H1 (cell line): ENCODE results near the gene CHAD. TPM values are rescaled to one million over a fixed set of nuclear protein-coding genes. Genes with fewer than 3 reads are reported as not detected.

Source experiments
- CTCF ChIA-PET: fragments of 300-600 bp; sonication (Branson Sonifier 250); formaldehyde crosslinking; loops from one replicate; lab custom pipeline; 2021; ENCODE audit not compliant: partially characterized antibody; lab: Charles Lee
- POLR2A ChIA-PET: fragments of 300-600 bp; sonication (Branson Sonifier 250); formaldehyde crosslinking; loops from one replicate; lab custom pipeline; 2021; ENCODE audit warnings: inconsistent platforms; ENCODE audit not compliant: partially characterized antibody; lab: Charles Lee
- DNase-seq, 2 experiments: peaks; one replicate each; pipeline versions ENCODE4 v3.0.0 to v3.0.0-alpha.2; 2010 to 2022; ENCODE audit warnings: low spot score in 2 of 2, low read depth in 1 of 2, mixed read lengths in 1 of 2
- FAIRE-seq: peaks from 2 replicates; lab custom pipeline; 2011; peaks lifted over from hg19 to GRCh38; lab: Jason Lieb, UNC
- H2AFZ ChIP-seq: 2 replicates; pipeline ENCODE4 v1.8.1; 2012; ENCODE audit warnings: low read length, inconsistent platforms
- H2AK5ac ChIP-seq: 2 replicates; pipeline ENCODE4 v1.6.1; 2013; ENCODE audit warnings: low read depth, low read length
- H2BK120ac ChIP-seq: replicated peaks from 2 replicates; pipeline ENCODE3; 2013; ENCODE audit warnings: low read depth, low read length, inconsistent platforms
- H2BK12ac ChIP-seq: 2 replicates; pipeline ENCODE4 v1.6.1; 2013; ENCODE audit warnings: low read depth, low read length
- H2BK15ac ChIP-seq: 2 replicates; pipeline ENCODE4 v1.6.1; 2013; ENCODE audit warnings: low read length
- H2BK20ac ChIP-seq: 2 replicates; pipeline ENCODE4 v1.6.1; 2013; ENCODE audit warnings: low read length
- H2BK5ac ChIP-seq: 2 replicates; pipeline ENCODE4 v1.6.1; 2013; ENCODE audit warnings: low read depth, low read length
- H3K14ac ChIP-seq: 2 replicates; pipeline ENCODE4 v1.6.1; 2013; ENCODE audit warnings: inconsistent platforms; ENCODE audit not compliant: insufficient read length
- H3K18ac ChIP-seq: 2 replicates; pipeline ENCODE4 v1.6.1; 2013; ENCODE audit warnings: low read length; ENCODE audit errors: extremely low read depth
- H3K23ac ChIP-seq: 2 replicates; pipeline ENCODE4 v1.6.1; 2013; ENCODE audit warnings: inconsistent platforms; ENCODE audit not compliant: insufficient read length
- H3K23me2 ChIP-seq: 2 replicates; pipeline ENCODE4 v1.6.1; 2013; ENCODE audit warnings: low read depth, low read length
- H3K27ac ChIP-seq: 2 replicates; pipeline ENCODE4 v1.6.1; 2011; ENCODE audit warnings: low read depth, low read length, inconsistent platforms
- H3K27me3 ChIP-seq, 4 experiments: replicated peaks in 1 of 4; 1 replicate in 1 of 4; 2 replicates in 3 of 4; pipeline versions ENCODE4 v1.6.1 to v1.8.1; 2011 to 2013; ENCODE audit warnings: low read length in 3 of 4, mild to moderate bottlenecking in 3 of 4, inconsistent platforms in 2 of 4, mixed read lengths in 2 of 4, moderate library complexity in 1 of 4; ENCODE audit not compliant: control insufficient read depth in 3 of 4, insufficient read depth in 3 of 4; ENCODE audit errors: extremely low read depth in 1 of 4
- H3K36me3 ChIP-seq, 4 experiments: 2 replicates each; pipeline versions ENCODE4 v1.6.1 to v1.8.1; 2011 to 2013; ENCODE audit warnings: mild to moderate bottlenecking in 4 of 4, low read length in 3 of 4, moderate library complexity in 2 of 4, control low read depth in 1 of 4, inconsistent platforms in 1 of 4; ENCODE audit not compliant: insufficient read depth in 4 of 4, control insufficient read depth in 2 of 4
- H3K4ac ChIP-seq: replicated peaks from 2 replicates; pipeline ENCODE3; 2013; ENCODE audit warnings: low read length, low read depth, mixed read lengths, inconsistent platforms; ENCODE audit not compliant: insufficient read length
- H3K4me1 ChIP-seq, 4 experiments: replicated peaks in 1 of 4; 1 replicate in 1 of 4; 2 replicates in 3 of 4; pipeline versions ENCODE4 v1.6.1 to v1.8.1; 2011 to 2013; ENCODE audit warnings: low read length in 3 of 4, inconsistent platforms in 2 of 4, mixed read lengths in 1 of 4; ENCODE audit not compliant: insufficient read depth in 4 of 4, control insufficient read depth in 3 of 4
- H3K4me2 ChIP-seq, 2 experiments: 2 replicates each; pipeline versions ENCODE4 v1.6.1 to v1.8.1; 2011 to 2013; ENCODE audit warnings: low read depth in 2 of 2, low read length in 2 of 2, control low read depth in 1 of 2, inconsistent platforms in 1 of 2, mild to moderate bottlenecking in 1 of 2; ENCODE audit not compliant: insufficient read depth in 1 of 2
- H3K4me3 ChIP-seq, 4 experiments: fragments of 200-600, 300-600 bp in 1 of 4; sonication (generic), shearing (Covaris generic), sonication (Bioruptor Twin) in 1 of 4; 2 replicates each; pipeline versions ENCODE4 v1.5.1 to v1.8.1; 2011 to 2016; ENCODE audit warnings: low read length in 4 of 4, low read depth in 3 of 4, control low read depth in 2 of 4, inconsistent platforms in 2 of 4, mild to moderate bottlenecking in 2 of 4, mixed read lengths in 1 of 4, moderate library complexity in 1 of 4; ENCODE audit not compliant: insufficient read depth in 2 of 4; ENCODE audit errors: extremely low read depth in 1 of 4
- H3K56ac ChIP-seq: replicated peaks from 2 replicates; pipeline ENCODE3; 2013; ENCODE audit warnings: low read depth, mild to moderate bottlenecking, mixed read lengths, low read length, inconsistent platforms; ENCODE audit not compliant: insufficient read length
- H3K79me1 ChIP-seq: 2 replicates; pipeline ENCODE4 v1.6.1; 2013; ENCODE audit warnings: low read depth, low read length, control low read depth
- H3K79me2 ChIP-seq, 2 experiments: 2 replicates each; pipeline versions ENCODE4 v1.6.1 to v1.8.1; 2012 to 2013; ENCODE audit warnings: low read length in 2 of 2, mild to moderate bottlenecking in 2 of 2, inconsistent platforms in 1 of 2; ENCODE audit not compliant: insufficient read depth in 2 of 2, control insufficient read depth in 1 of 2
- H3K9ac ChIP-seq, 4 experiments: replicated peaks in 1 of 4; 1 replicate in 1 of 4; 2 replicates in 3 of 4; pipeline versions ENCODE4 v1.6.1 to v1.8.1; 2011 to 2013; ENCODE audit warnings: low read depth in 3 of 4, low read length in 3 of 4, control low read depth in 2 of 4, mild to moderate bottlenecking in 2 of 4, moderate library complexity in 2 of 4, inconsistent platforms in 1 of 4; ENCODE audit errors: extremely low read depth in 1 of 4
- H3K9me3 ChIP-seq, 2 experiments: 2 replicates each; pipeline versions ENCODE4 v1.6.1 to v1.8.1; 2012 to 2013; ENCODE audit warnings: mild to moderate bottlenecking in 2 of 2, moderate library complexity in 2 of 2, control low read depth in 1 of 2, inconsistent platforms in 1 of 2, low read depth in 1 of 2, low read length in 1 of 2, mixed read lengths in 1 of 2; ENCODE audit not compliant: insufficient read depth in 2 of 2
- H4K20me1 ChIP-seq, 2 experiments: replicated peaks in 1 of 2; 2 replicates each; pipeline versions ENCODE3 to v1.8.1; 2011 to 2013; ENCODE audit warnings: inconsistent platforms in 2 of 2, low read length in 2 of 2, mild to moderate bottlenecking in 1 of 2; ENCODE audit not compliant: insufficient read depth in 2 of 2, control insufficient read depth in 1 of 2
- H4K5ac ChIP-seq: 2 replicates; pipeline ENCODE4 v1.6.1; 2013; ENCODE audit warnings: low read length, low read depth, mixed read lengths, inconsistent platforms; ENCODE audit not compliant: insufficient read length
- H4K8ac ChIP-seq: 2 replicates; pipeline ENCODE4 v1.8.0; 2013; ENCODE audit warnings: mild to moderate bottlenecking, moderate library complexity, low read length, inconsistent platforms; ENCODE audit not compliant: insufficient read depth; ENCODE audit errors: extremely low read depth
- H4K91ac ChIP-seq: replicated peaks from 2 replicates; pipeline ENCODE3; 2013; ENCODE audit warnings: low read length, mixed read lengths, inconsistent platforms; ENCODE audit not compliant: insufficient read length
- BACH1 ChIP-seq: IDR thresholded peaks from 2 replicates; pipeline ENCODE4 v1.6.1; 2012; ENCODE audit warnings: low read length, improper control_type of control experiment
- CTBP2 ChIP-seq: IDR thresholded peaks from 2 replicates; pipeline ENCODE4 v1.7.0; 2011; ENCODE audit warnings: borderline replicate concordance, mild to moderate bottlenecking, moderate library complexity, mixed read lengths, low read length; ENCODE audit not compliant: insufficient read depth, insufficient read length
- EZH2 ChIP-seq: fragments of 200-600 bp; sonication (generic); IDR thresholded peaks from 2 replicates; pipeline ENCODE4 v1.7.1; 2012; ENCODE audit warnings: low read depth, mild to moderate bottlenecking, moderate library complexity, low read length, inconsistent platforms; ENCODE audit not compliant: severe bottlenecking
- GABPA ChIP-seq: IDR thresholded peaks from 2 replicates; pipeline ENCODE4 v1.6.1; 2011; ENCODE audit warnings: mild to moderate bottlenecking, low read length, moderate library complexity, borderline replicate concordance; ENCODE audit not compliant: insufficient read depth
- MAFK ChIP-seq: IDR thresholded peaks from 2 replicates; pipeline ENCODE4 v1.6.1; 2012; ENCODE audit warnings: low read depth, mild to moderate bottlenecking, improper control_type of control experiment, low read length
- SIN3A ChIP-seq, 2 experiments: IDR thresholded peaks in 1 of 2; conservative IDR thresholded peaks in 1 of 2; 2 replicates each; pipeline ENCODE4 v1.6.1; 2011 to 2012; ENCODE audit warnings: low read length in 2 of 2, improper control_type of control experiment in 1 of 2, low read depth in 1 of 2, mild to moderate bottlenecking in 1 of 2
- TAF1 ChIP-seq: IDR thresholded peaks from 2 replicates; pipeline ENCODE4 v1.6.1; 2011; ENCODE audit warnings: mild to moderate bottlenecking, low read depth, low read length
- WGBS, 2 experiments: shearing (Covaris generic) in 1 of 2; methylation state at CpG; one replicate each; pipeline versions ENCODE4 v1.1.6 to v1.1.7; 2013 to 2015; ENCODE audit warnings: low lambda C conversion rate in 2 of 2, mixed read lengths in 2 of 2, inconsistent platforms in 1 of 2, low coverage in 1 of 2, missing lambda C conversion rate in 1 of 2; ENCODE audit not compliant: insufficient replicate concordance in 2 of 2, insufficient coverage in 1 of 2, insufficient read length in 1 of 2; ENCODE audit errors: extremely low coverage in 1 of 2, missing lambda C conversion rate in 1 of 2; 5-methylcytosine and 5-hydroxymethylcytosine counted together
- polyA plus RNA-seq, 7 experiments: library from polyadenylated mRNA; depleted of rRNA in 3 of 7; stranded (reverse) in 5 of 7; unstranded in 2 of 7; fragments of >200 nt in 5 of 7; fragments of 200-250 nt in 2 of 7; gene quantifications; 1 replicate in 5 of 7; 2 replicates in 1 of 7; 4 replicates in 1 of 7; pipeline versions ENCODE4 v1.2.1 to v1.2.3, GENCODE V29; 2011 to 2013; ENCODE audit warnings: missing spikeins in 2 of 7, mixed read lengths in 2 of 7
- total RNA-seq: library from RNA; stranded (reverse); fragmentation: NEBNext Ultra II Directional; extraction: Animal tissue kit (Norgen Biotek cat#: 25700); gene quantifications from 2 replicates; pipeline ENCODE4 v1.2.1, GENCODE V29; 2021

CHAD gene
- total and polyA plus RNA-seq, 2 of the 8 experiments (the other 6 are each of a cell fraction or from before 2014, with no cell fraction given): 0.03 TPM; not detected in 1

- FAIRE-seq: no peak
These were observed 14.8 kb downstream of the CHAD start for GRCh38 chr17:50453901-50454300.

More at GRCh38 chr17:50453901-50454300, 14.8 kb downstream of the CHAD start:
- no peak overlapping the region for H3K4me3 ChIP-seq
- H2BK20ac ChIP-seq: no peak overlapping the region
- no peak overlapping the region for H3K9ac ChIP-seq
- H2BK120ac ChIP-seq: no peak overlapping the region
- no peak overlapping the region for H3K4ac ChIP-seq
- H3K23ac ChIP-seq: no peak overlapping the region
- H2AFZ ChIP-seq: no peak overlapping the region
- H4K5ac ChIP-seq: no peak overlapping the region
- no peak overlapping the region for H4K91ac ChIP-seq
- no peaks in the 10 kb centered on the region for H3K9me3 ChIP-seq
- no peak for DNase-seq
- H3K79me2 ChIP-seq: no peaks in the 10 kb centered on the region
- no peaks in the 10 kb centered on the region for H4K20me1 ChIP-seq
- no peak overlapping the region for H2BK5ac ChIP-seq
- no peaks in the 10 kb centered on the region for H3K36me3 ChIP-seq
- no peak overlapping the region for H3K27ac ChIP-seq
- no peaks in the 10 kb centered on the region for H3K79me1 ChIP-seq
- H2AK5ac ChIP-seq: no peak overlapping the region
- no peak overlapping the region for H3K4me2 ChIP-seq
- H3K56ac ChIP-seq: no peak overlapping the region
- TF ChIP-seq MAFK: no peak
- no peak for TF ChIP-seq CTBP2
- no peak for TF ChIP-seq TAF1
- TF ChIP-seq EZH2: no peak
- TF ChIP-seq BACH1: no peak
- TF ChIP-seq SIN3A (conservative IDR thresholded peaks at IDR 0.05 in 1 of 2, IDR thresholded peaks at IDR 0.05 in 1 of 2; ENCODE audit: low read depth in 1 of 2, low read length in 2 of 2): no peak
- TF ChIP-seq GABPA: no peak
- no peak overlapping the region for H3K14ac ChIP-seq
- POLR2A ChIA-PET: interaction anchor here (1.0 to 1.2 kb wide), 2 partner anchors 9 to 56 kb away, joined by 3 to 4 read pairs; no protein-coding TSS in a partner anchor
- H3K18ac ChIP-seq: no peak overlapping the region
- no peak overlapping the region for H2BK15ac ChIP-seq
- CTCF ChIA-PET: interaction anchor here (1.0 to 2.0 kb wide), 3 partner anchors 9 to 47 kb away, joined by 3 to 7 read pairs (median 4); no protein-coding TSS in a partner anchor
- H3K27me3 ChIP-seq: no peaks in the 10 kb centered on the region
- 100% methylated on average over 1 of the region's 3 CpGs; no CpG with 5 or more reads in 1 of the 2 experiments for WGBS, 2 experiments
- H4K8ac ChIP-seq: no peak overlapping the region
- H2BK12ac ChIP-seq: no peak overlapping the region
- H3K23me2 ChIP-seq: no peaks in the 10 kb centered on the region
- no peaks in the 10 kb centered on the region for H3K4me1 ChIP-seq
